Transverse colon (tissue), 3 donors: ENCODE data around the gene DPP7.

Experiments
- EP300 ChIP-seq: sonication (generic); formaldehyde crosslinking; IDR thresholded peaks from one replicate; pipeline ENCODE4 v1.6.1; 2017; ENCODE audit warnings: antibody characterized with exemption, low read depth
- POLR2A ChIP-seq: fragments of 450-650 bp; IDR thresholded peaks from one replicate; pipeline ENCODE4 v1.6.1; 2016; ENCODE audit warnings: antibody characterized with exemption, mild to moderate bottlenecking, moderate library complexity
- TF ChIP-seq, protein P1 (sequence below), 5 experiments: fragments of 200-600 bp in 3 of 5; fragments of 450-650 bp in 2 of 5; sonication (generic) in 3 of 5; IDR thresholded peaks; 1 replicate in 2 of 5; 2 replicates in 3 of 5; pipeline ENCODE4 v1.5.1; 2016 to 2017; ENCODE audit warnings: antibody characterized with exemption in 5 of 5, inconsistent platforms in 3 of 5, mild to moderate bottlenecking in 2 of 5, moderate library complexity in 1 of 5

DNA sequence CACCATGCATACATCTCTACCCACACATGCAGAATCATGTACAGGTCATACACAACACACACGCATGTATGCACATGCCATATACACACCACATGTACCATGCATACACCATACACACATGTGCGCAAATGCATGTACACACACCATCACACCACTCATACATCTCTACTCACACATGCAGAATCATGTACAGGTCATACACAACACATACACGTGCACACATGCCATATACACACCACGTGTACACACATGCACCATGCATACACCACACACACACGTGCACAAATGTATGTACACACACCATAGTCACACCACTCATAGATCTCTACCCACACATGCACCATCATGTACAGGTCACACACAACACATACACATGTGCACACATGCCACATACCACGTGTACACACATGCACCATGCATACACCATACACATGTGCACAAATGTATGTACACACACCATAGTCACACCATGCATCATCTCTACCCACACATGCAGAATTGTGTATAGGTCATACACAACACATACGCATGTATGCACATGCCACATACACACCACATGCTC is 38.4 kb upstream of the DPP7 start:
- TF ChIP-seq, protein P1, sequence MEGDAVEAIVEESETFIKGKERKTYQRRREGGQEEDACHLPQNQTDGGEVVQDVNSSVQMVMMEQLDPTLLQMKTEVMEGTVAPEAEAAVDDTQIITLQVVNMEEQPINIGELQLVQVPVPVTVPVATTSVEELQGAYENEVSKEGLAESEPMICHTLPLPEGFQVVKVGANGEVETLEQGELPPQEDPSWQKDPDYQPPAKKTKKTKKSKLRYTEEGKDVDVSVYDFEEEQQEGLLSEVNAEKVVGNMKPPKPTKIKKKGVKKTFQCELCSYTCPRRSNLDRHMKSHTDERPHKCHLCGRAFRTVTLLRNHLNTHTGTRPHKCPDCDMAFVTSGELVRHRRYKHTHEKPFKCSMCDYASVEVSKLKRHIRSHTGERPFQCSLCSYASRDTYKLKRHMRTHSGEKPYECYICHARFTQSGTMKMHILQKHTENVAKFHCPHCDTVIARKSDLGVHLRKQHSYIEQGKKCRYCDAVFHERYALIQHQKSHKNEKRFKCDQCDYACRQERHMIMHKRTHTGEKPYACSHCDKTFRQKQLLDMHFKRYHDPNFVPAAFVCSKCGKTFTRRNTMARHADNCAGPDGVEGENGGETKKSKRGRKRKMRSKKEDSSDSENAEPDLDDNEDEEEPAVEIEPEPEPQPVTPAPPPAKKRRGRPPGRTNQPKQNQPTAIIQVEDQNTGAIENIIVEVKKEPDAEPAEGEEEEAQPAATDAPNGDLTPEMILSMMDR (IDR thresholded peaks at IDR 0.05): no peak
- TF ChIP-seq POLR2A: no peak
- no peak for TF ChIP-seq EP300
